HK-2 (cell line): ENCODE data around the gene RIMBP3C.
"Not testable (repeated sequence)": the region's sequence is repeated elsewhere in the genome, so short reads cannot be mapped to it uniquely, and the experiment has no call there.

Experiments
- DNase-seq: peaks from one replicate; pipeline ENCODE4 v3.0.0-alpha.2; 2018; ENCODE audit not compliant: unreplicated experiment

The RIMBP3C gene, protein sequence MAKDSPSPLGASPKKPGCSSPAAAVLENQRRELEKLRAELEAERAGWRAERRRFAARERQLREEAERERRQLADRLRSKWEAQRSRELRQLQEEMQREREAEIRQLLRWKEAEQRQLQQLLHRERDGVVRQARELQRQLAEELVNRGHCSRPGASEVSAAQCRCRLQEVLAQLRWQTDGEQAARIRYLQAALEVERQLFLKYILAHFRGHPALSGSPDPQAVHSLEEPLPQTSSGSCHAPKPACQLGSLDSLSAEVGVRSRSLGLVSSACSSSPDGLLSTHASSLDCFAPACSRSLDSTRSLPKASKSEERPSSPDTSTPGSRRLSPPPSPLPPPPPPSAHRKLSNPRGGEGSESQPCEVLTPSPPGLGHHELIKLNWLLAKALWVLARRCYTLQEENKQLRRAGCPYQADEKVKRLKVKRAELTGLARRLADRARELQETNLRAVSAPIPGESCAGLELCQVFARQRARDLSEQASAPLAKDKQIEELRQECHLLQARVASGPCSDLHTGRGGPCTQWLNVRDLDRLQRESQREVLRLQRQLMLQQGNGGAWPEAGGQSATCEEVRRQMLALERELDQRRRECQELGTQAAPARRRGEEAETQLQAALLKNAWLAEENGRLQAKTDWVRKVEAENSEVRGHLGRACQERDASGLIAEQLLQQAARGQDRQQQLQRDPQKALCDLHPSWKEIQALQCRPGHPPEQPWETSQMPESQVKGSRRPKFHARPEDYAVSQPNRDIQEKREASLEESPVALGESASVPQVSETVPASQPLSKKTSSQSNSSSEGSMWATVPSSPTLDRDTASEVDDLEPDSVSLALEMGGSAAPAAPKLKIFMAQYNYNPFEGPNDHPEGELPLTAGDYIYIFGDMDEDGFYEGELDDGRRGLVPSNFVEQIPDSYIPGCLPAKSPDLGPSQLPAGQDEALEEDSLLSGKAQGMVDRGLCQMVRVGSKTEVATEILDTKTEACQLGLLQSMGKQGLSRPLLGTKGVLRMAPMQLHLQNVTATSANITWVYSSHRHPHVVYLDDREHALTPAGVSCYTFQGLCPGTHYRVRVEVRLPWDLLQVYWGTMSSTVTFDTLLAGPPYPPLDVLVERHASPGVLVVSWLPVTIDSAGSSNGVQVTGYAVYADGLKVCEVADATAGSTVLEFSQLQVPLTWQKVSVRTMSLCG (N-terminal part only)

DNA sequence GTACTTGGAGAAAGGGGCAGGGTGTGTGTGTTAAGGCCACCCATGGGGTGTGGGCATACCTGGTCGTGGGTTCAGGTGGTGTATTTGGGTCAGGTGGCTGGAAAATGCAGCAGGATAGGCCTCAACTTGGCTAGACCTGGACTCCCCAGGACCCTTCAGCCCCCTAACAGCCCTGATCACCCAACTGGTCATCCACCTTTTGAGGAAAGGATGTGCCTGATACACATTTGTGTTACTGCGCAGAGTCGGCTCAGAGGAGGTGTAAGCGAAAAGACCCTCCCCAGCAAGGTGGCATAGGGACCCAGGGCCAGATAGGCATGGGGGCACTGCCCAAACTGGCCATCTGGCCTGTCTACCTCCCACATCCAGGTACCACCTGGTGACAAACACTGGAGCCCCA, at the start of gene RIMBP3C:
RIMBP3C (minus strand) TSS at position 101 of the 400 bp plus-strand sequence. CDS start 485 bp downstream, outside the sequence.
- DNase-seq: not testable (repeated sequence)

- DNase-seq: no peak
These were observed 48.0 kb upstream of the RIMBP3C start for GRCh38 chr22:21599053-21599893.

DNA sequence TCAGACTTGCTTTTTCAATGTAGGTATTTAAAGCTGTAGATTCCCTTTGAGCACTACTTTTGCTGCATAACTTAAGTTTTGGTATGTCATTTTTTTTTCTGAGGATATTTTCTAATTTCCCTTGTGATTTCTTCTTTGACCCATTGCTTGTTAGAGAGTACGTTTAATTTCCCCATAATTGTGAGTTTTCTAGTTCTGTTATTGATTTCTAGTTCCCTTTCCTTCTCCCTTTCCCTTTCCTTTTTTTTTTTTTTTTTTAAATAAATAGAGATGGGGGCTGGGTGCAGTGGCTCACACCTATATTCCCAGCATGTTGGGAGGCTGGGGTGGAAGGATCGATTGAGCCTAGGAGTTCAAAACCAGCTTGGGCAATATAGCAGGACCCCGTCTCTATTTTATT, 47.0 kb upstream of the RIMBP3C start:
- DNase-seq: no peak

DNA sequence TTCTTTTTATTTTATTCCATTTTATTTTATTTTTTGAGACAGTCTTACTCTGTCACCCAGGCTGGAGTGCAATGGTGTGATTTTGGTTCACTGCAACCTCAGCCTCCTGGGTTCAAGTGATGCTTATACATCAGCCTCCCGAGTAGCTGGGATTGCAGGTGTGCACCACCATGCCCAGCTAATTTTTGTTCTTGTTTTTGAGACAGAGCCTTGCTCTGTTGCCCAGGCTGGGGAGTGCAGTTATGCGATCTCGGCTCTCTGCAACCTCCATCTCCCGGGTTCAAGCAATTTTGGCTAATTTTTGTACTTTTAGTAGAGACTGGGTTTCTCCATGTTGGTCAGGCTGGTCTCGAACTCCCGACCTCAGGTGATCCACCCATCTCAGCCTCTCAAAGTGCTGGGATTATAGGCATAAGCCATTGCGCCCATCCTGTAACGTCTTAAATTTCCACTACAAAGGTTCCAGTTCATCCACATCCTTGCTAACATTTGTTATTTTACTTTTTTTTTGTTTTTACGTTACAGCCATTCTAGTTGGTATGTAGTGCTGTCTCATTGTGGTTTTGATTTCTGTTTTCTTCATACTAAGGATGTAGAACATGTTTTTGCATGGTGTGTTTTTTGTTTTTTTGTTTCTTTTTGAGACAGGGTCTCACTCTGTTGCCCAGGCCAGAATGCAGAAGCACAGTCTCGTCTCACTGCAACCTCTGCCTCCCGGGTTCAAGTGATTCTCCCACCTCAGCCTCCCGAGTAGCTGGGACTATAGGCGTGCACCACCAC, 45.3 kb upstream of the RIMBP3C start:
- not testable (repeated sequence) for DNase-seq

- DNase-seq: no peak
These were observed 43.7 kb upstream of the RIMBP3C start for GRCh38 chr22:21594865-21595452.

GRCh38 chr22:21593406-21594232, 42.4 kb upstream of the RIMBP3C start:
- no peak for DNase-seq

GRCh38 chr22:21592422-21592821, 41.2 kb upstream of the RIMBP3C start:
- no peak for DNase-seq

DNA sequence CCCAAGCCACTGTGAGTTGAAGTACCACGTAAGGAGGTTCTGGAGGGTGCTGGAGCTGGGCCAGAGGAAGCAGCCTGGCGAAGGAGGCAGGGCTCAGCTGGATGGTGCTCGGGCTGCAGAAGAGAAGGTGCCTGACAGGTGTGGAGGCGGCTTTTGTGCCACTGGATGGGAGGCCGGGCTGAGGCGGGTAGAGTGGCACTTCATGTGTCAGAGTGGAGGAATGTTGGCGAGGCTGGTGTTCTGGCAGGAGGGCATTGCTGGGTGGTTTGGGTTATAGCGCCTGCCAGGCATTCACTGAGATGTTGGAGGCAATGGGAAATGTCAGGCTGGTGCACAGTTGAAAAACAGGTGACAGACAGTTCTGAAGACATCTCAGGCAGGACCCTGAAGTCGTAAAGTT, 40.4 kb upstream of the RIMBP3C start:
- DNase-seq: no peak

DNA sequence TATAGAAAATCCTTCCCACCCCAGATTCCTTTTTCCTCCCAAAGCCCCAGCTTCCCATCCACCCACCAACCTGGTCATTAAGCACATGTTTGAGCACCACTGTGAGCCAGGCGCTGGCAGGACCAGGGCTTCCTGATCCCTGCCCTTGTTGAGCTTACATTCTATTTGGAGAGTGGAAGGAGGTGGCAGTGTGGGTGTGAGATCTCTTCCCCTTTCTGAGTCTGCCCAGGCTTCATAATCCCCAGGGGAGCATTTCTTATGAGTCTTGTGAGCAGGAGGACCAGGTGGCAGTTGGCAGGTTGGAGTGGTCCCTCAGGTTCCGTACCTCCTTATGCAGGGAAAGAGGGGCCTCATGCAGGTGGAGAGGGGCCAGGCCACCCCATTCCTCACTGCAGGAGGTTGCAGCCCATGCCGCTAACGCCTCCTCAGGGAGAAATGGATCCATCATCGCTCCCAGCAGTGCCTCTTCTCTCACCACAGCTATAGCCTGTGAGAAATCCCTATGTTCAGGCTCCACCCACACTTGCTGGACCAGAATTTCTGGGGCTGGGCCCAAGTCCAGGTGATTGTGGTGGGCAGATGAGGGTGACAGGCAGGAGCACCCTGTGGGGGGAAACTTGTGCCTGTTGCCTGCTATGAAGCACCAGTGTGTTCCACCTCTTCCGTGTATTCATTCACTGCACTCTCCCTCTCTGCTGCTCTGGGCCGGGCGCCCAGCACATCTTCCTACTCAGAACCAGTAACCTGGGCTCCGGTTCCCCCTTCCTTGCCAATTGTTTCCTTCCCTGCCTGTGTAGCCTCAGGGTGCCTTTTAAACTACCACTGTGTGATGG, 39.8 kb upstream of the RIMBP3C start:
- DNase-seq: no peak

DNA sequence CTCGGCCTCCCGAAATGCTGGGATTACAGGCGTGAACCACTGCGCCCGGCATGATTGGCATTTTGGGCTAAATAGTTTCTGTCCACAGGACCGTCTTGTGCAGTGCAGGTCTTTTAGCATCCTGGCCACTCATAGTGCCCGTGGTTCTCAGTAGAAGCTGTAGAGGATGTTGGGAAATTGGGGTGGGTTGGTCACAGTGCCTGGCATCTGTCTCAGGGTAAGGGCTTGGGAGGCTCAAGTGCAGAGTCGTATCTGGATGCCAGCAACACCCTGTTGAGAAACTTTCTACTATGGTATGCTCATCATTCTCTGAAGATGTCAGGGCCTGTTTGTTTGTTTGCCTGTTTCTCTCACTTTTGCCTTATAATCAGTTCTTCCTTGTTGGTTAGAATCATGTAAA, 38.1 kb upstream of the RIMBP3C start:
- no peak for DNase-seq

DNA sequence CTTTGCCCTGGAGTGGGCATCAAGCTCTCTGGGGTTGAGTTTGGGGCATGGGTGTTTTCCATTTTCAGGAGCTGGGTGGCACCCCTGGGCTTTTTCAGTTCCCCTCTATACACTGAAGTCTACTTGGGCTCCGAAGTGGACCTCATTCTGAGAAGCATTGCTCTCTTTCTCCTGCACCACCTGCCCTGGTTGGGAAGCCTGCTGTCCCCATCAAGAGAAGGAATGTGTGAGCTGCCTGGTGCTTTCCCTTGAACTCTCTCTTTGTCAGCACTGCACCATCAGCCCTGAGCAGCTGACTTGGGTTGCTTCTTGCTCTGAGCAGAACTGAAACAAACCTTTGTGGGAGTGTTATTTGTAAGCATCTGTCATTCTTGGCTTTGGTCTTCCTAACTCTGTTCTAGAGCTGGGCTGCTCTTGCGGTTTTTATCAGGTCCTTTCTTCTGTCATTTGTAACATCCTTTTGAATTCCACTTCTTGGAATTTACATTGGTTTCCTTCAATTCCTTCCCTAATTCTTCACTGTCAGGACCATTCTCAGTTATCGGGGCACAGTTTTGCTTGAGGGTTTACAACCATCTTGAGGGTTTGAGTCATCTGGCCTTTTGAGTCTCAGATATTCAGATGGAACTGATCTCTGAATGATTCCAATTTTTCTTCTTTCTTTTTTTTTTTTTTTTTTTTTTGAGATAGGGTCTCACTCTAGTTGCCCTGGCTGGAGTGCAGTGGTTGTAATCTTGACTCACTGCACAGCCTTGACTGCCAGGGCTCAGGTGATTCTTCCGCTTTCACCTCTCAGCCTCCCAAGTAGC, 36.7 kb upstream of the RIMBP3C start:
- no peak for DNase-seq

DNA sequence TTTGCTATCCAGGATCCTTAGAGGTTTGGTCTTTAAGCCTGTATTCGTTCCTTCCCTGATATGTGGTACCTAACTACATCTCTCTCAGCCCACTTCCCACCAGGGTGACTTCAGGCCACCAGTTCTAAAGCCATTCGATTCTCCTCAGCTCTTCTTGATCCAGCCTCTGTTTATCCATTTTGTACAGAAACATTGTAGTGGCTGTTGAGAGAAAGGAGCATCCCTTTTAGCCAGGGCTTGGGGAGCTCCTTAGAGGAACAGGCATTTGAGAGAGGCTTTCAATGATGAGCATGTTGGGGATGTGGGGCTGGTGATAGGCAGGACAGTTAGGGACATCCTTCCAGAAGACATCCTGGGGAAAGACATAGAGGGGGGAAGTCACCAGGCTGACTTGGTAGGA, 34.1 kb upstream of the RIMBP3C start:
- no peak for DNase-seq

GRCh38 chr22:21582801-21583740, 31.8 kb upstream of the RIMBP3C start:
- DNase-seq: no peak

DNA sequence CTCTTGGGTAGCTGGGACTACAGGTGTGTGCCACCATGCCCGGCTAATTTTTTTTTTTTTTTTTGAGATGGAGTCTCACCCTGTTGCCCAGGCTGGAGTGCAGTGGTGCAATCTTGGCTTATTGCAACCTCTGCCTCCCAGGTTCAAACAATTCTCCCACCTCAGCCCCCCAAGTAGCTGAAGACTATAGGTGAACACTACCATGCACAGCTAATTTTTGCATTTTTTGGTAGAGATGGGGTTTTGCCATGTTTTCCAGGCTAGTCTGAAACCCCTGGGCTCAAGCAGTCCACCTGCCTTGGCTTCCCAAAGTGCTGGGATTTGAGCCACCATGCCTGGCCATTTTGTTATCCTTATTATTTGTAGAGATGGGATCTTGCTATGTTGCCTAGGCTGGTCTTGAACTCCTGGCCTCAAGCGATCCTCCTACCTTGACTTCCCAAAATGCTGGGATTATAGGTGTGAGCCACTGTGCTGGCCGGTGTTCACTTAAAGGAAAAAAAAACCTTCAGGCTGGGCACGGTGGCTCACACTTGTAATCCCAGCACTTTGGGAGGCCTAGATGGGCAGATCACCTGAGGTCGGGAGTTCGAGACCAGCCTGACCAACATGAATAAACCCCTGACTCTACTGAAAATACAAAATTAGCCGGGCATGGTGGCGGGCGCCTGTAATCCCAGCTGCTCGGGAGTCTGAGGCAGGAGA, 29.9 kb upstream of the RIMBP3C start:
- not testable (repeated sequence) for DNase-seq

DNA sequence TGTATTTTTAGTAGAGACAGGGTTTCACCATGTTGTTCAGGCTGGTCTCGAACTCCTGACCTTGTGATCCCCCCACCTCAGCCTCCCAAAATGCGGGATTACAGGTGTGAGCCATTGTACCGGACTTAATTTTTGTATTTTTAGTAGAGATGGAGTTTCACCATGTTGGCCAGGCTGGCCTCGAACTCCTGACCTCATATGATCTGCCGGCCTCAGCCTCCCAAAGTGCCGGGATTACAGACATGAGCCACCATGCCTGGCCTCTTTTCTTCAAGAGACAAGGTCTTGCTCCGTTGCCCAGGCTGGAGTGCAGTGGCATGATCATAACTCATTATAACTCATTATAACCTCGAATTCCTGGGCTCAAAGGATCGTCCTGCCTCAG, 29.4 kb upstream of the RIMBP3C start:
- DNase-seq: not testable (repeated sequence)

DNA sequence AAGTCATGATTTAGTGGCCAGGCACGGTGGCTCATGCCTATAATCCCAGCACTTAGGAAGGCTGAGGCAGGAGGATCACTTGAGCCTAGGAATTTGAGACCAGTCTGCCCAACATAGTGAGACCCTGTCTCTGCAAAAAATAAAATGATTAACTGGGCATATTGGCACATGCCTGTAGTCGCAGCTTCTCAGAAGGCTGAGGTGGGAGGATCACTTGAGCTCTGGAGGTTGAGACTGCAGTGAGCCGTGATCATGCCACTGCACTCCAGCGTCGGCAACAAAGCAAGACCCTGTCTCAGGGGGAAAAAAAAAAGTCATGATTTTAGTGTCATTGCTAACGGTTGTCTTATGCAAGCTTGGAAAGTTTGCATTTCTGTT, 28.2 kb upstream of the RIMBP3C start:
- no peak for DNase-seq
